GM18951 (cell line): ENCODE measurements around the gene SRRM5.

Experiments used
- POLR2A ChIP-seq: IDR thresholded peaks from 4 replicates; pipeline ENCODE4 v1.6.1; 2011; ENCODE audit warnings: mild to moderate bottlenecking; ENCODE audit not compliant: insufficient read length, insufficient read depth; ENCODE audit errors: extremely low read depth
- in situ Hi-C: fragments of 300-500 bp; cut with MboI; formaldehyde crosslinking; loops from one replicate; pipeline ENCODE4 v1.12.0; 2022; ENCODE audit warnings: low sequenced_read_pairs, mixed read lengths, inconsistent platforms; ENCODE audit not compliant: unreplicated experiment

The SRRM5 gene

DNA sequence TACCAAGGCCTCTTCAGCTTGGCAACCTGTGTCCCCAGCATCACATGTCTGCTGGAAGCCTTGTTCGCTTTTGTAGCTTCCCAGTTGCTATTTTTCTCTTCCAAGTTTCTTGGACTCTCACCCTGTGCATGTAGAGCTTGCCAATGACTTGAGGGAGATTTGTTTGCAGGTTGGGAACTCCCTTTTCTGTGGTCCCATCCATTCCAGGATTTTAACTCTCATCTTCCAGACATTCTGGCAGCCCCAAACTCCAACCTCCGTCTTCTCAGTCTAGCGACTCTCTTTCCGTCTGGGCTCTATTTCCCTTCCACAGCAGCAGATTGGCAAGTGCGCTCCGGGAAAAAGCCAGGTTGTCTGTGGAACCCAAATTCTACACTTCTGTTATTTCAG lies 49.1 kb downstream of the SRRM5 start:
- in situ Hi-C loops: no loop called here
- no peak for TF ChIP-seq POLR2A

DNA sequence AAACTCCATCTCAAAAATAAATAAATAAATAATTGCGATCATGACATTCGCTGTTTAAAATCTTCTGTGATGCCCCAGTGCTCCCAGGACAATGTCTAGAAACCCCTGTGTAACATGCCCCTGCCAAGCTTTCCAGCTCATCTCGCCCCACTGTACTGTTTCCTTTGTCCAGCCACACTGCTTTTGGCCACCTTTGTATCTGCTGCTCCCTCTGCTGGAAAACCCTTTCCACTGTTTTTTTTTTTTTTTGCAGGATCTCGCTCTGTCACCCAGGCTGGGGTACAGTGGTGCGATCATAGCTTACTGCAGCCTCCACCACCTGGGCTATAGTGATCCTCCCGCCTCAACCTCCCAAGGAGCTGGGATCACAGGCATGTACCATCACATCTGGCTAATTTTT lies 50.6 kb downstream of the SRRM5 start:
- no peak for TF ChIP-seq POLR2A
- in situ Hi-C loops: no loop called here

- in situ Hi-C loops: no loop called here
- TF ChIP-seq POLR2A: no peak
These were observed 52.1 kb downstream of the SRRM5 start for GRCh38 chr19:43664018-43664417.
